IPS-15b (cell line): ENCODE results near the gene EML6.

Experiments
- H3K27me3 ChIP-seq: one replicate; pipeline ENCODE4 v1.6.1; 2013; ENCODE audit warnings: low read length; ENCODE audit not compliant: control insufficient read depth, insufficient read depth
- H3K36me3 ChIP-seq: one replicate; pipeline ENCODE4 v1.6.1; 2013; ENCODE audit warnings: low read length; ENCODE audit not compliant: control insufficient read depth, insufficient read depth
- H3K4me1 ChIP-seq: one replicate; pipeline ENCODE4 v1.6.1; 2013; ENCODE audit warnings: mild to moderate bottlenecking, low read length; ENCODE audit not compliant: control insufficient read depth, insufficient read depth
- H3K4me3 ChIP-seq: one replicate; pipeline ENCODE4 v1.5.1; 2013; ENCODE audit warnings: low read depth, low read length
- H3K9ac ChIP-seq: one replicate; pipeline ENCODE4 v1.6.1; 2013; ENCODE audit warnings: low read depth, mild to moderate bottlenecking, low read length
- H3K9me3 ChIP-seq: one replicate; pipeline ENCODE4 v1.6.1; 2013; ENCODE audit warnings: mild to moderate bottlenecking, low read length; ENCODE audit not compliant: control insufficient read depth, insufficient read depth

Gene EML6

DNA sequence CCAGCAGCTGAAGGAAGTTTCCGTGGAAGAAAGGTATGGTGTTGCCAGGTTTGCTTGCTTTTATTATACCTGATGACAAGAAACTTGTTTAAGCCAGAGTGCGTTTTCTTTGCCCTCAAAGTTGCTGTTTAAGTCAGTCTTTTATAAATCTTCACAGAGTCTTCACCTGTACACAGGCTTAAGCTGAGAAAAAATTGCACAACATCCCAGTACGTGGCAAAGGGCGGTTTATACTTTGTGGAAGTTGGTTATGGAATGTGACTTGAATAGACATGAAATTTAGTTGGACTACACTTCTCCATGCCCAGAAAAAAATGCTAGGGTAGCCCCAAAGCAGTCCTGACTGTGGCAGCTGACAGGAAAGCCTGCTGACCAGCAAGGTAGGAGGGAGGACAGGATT lies 205.3 kb downstream of the EML6 start:
- H3K27me3 ChIP-seq = no peaks in the 10 kb centered on the region
- no peak overlapping the region for H3K4me3 ChIP-seq
- no peaks in the 10 kb centered on the region for H3K36me3 ChIP-seq
- H3K4me1 ChIP-seq = no peaks in the 10 kb centered on the region
- H3K9me3 ChIP-seq = no peaks in the 10 kb centered on the region
- H3K9ac ChIP-seq = no peak overlapping the region

DNA sequence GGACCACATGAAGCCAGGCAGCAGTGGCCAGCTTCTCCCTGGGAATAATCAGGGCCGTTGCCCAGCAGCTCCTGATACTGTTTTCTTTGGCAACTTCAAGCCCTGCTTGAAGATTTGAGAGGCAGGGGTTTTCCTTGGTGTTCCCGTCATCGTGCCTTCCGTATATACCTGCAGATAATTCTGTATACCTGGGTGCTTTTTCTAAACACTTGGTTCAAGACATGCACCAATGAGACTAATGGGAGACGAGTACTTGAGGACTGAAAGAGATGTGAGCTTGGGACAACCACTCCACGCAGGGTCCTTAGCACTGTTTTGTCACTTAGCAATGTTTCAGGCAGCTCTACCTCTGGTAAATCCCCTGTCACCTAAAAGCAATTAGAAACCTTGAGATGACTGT lies 208.0 kb downstream of the EML6 start:
- H3K27me3 ChIP-seq = no peaks in the 10 kb centered on the region
- no peak overlapping the region for H3K4me3 ChIP-seq
- no peaks in the 10 kb centered on the region for H3K36me3 ChIP-seq
- no peak overlapping the region for H3K9ac ChIP-seq
- no peaks in the 10 kb centered on the region for H3K9me3 ChIP-seq
- H3K4me1 ChIP-seq = no peaks in the 10 kb centered on the region

GRCh38 chr2:54935389-54935788 lies 211.9 kb downstream of the EML6 start:
- no peaks in the 10 kb centered on the region for H3K4me1 ChIP-seq
- no peak overlapping the region for H3K4me3 ChIP-seq
- H3K9me3 ChIP-seq = no peaks in the 10 kb centered on the region
- no peak overlapping the region for H3K9ac ChIP-seq
- no peaks in the 10 kb centered on the region for H3K36me3 ChIP-seq
- no peaks in the 10 kb centered on the region for H3K27me3 ChIP-seq

DNA sequence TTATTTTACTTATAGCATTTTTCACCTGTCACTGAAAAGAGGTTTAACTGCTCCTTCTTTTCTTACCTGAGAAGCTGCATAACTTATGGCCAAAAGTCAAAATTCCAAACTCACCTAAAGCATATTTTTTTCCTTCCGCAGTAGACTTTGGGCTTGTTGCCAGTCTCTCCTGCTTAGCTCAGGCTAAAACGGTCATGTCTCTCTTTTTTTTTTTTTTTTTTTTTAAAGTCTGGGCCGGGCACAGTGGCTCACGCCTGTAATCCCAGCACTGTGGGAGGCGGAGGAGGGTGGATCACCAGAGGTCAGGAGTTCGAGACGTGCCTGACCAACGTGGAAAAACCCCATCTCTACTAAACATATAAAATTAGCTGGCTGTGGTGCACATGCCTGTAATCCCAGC lies 213.3 kb downstream of the EML6 start:
- Histone ChIP-seq H3K4me1 (no peaks in the 10 kb centered on the region), H3K27me3 (no peaks in the 10 kb centered on the region), H3K36me3 (no peaks in the 10 kb centered on the region), H3K9me3 (no peaks in the 10 kb centered on the region), H3K4me3 (no peak overlapping the region), H3K9ac (no peak overlapping the region)

- Histone ChIP-seq H3K27me3 (no peaks in the 10 kb centered on the region), H3K4me3 (no peak overlapping the region), H3K4me1 (no peaks in the 10 kb centered on the region), H3K36me3 (no peaks in the 10 kb centered on the region), H3K9me3 (no peaks in the 10 kb centered on the region), H3K9ac (no peak overlapping the region)
These were observed 216.1 kb downstream of the EML6 start for GRCh38 chr2:54939446-54940118.

DNA sequence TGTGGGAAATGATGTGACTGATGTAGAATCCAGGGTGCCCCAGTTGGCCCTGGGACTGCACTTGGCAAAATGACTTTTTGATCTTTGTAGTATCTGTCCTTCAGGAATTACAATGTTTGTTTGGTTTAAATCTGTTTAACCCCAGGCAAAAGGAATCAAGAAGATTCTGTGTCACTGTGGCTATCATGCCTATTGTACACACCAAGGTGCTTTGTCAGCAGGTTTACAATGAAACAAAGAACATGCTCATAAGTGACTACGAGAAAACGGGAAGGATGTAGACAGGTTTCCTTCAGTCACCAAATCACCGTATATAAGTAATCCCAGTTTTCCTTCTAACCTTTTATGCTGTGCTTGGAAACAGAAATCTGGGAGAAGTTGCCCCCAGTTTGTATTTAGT lies 217.3 kb downstream of the EML6 start:
- no peaks in the 10 kb centered on the region for H3K4me1 ChIP-seq
- H3K9me3 ChIP-seq = no peaks in the 10 kb centered on the region
- H3K9ac ChIP-seq = no peak overlapping the region
- no peaks in the 10 kb centered on the region for H3K36me3 ChIP-seq
- H3K4me3 ChIP-seq = no peak overlapping the region
- H3K27me3 ChIP-seq = no peaks in the 10 kb centered on the region

DNA sequence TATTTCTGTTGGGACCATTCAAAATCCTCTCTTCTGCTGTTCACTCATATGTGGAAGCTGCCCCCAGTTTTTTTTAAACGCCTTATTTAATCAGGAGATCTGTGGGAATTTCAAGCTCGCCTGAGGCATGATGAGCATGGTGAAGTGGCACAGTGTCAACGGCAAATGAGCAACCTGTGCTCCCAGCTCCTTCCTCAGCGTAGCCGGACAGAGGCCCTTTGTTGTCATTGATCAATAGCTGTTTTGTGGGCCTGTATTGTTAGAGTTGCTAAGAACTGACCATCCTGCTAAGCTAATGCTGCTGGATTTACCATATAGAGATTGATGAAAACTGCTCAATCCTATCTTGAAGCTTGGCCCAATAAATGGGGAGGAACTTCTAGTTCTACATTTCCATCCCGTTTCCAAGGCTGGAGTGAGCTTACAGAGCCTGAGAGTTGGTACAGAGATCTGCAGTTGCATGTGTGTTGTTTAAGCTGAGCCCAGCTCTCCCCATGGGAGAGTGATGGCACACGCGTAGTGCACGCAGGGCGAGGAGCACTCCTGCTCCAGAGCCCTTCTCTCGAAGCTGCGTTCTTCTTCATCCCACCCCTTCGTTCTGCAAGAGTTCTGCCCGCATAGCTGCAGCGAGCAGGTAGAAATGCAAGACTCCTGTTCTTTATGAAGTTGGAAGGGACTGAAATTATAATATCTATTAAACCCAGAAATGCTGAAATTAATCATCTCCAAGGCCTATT lies 218.0 kb downstream of the EML6 start:
- no peak overlapping the region for H3K9ac ChIP-seq
- no peaks in the 10 kb centered on the region for H3K36me3 ChIP-seq
- H3K9me3 ChIP-seq = no peaks in the 10 kb centered on the region
- H3K27me3 ChIP-seq = no peaks in the 10 kb centered on the region
- no peak overlapping the region for H3K4me3 ChIP-seq
- no peaks in the 10 kb centered on the region for H3K4me1 ChIP-seq

GRCh38 chr2:54942373-54942772 lies 218.9 kb downstream of the EML6 start:
- no peak overlapping the region for H3K4me3 ChIP-seq
- no peaks in the 10 kb centered on the region for H3K4me1 ChIP-seq
- no peaks in the 10 kb centered on the region for H3K36me3 ChIP-seq
- no peaks in the 10 kb centered on the region for H3K27me3 ChIP-seq
- no peaks in the 10 kb centered on the region for H3K9me3 ChIP-seq
- no peak overlapping the region for H3K9ac ChIP-seq

- no peaks in the 10 kb centered on the region for H3K27me3 ChIP-seq
- no peaks in the 10 kb centered on the region for H3K36me3 ChIP-seq
- no peaks in the 10 kb centered on the region for H3K4me1 ChIP-seq
- H3K4me3 ChIP-seq = no peak overlapping the region
- no peaks in the 10 kb centered on the region for H3K9me3 ChIP-seq
- H3K9ac ChIP-seq = no peak overlapping the region
These were observed 221.4 kb downstream of the EML6 start for GRCh38 chr2:54944724-54945326.

GRCh38 chr2:54945391-54946219 lies 222.1 kb downstream of the EML6 start:
- H3K27me3 ChIP-seq = no peaks in the 10 kb centered on the region
- H3K9ac ChIP-seq = no peak overlapping the region
- no peaks in the 10 kb centered on the region for H3K9me3 ChIP-seq
- no peaks in the 10 kb centered on the region for H3K4me1 ChIP-seq
- H3K36me3 ChIP-seq = no peaks in the 10 kb centered on the region
- no peak overlapping the region for H3K4me3 ChIP-seq

DNA sequence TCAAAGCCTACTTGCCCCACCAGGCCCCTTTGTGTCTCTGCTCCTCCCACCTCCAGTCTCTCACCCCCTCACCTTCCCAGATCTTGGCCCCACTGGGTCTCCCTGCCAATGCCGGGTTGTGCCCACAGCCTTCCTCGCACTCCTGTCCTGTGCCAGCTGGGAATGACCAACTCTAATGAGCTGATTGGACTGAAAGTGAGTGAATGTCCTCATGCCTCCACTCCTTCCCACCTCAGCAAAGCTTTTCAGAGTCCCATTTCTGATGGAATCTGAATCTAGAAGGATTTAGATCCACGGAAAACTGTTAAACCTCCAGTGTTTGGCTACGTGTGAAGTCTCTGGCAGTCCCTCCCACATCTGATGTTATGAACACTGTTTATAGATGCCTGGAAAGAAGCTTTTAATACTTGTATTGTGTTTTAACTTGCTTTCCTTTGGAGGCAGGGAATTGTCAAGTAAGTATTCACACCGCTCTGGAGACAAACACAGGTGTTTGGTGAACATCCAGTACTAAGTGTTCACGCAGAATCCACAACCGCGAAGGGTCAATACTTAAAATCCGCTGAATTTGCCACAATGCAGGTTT lies 222.9 kb downstream of the EML6 start:
- H3K27me3 ChIP-seq = no peaks in the 10 kb centered on the region
- H3K9me3 ChIP-seq = no peaks in the 10 kb centered on the region
- H3K4me1 ChIP-seq = no peaks in the 10 kb centered on the region
- no peaks in the 10 kb centered on the region for H3K36me3 ChIP-seq
- no peak overlapping the region for H3K9ac ChIP-seq
- no peak overlapping the region for H3K4me3 ChIP-seq
